ENCODE measurements around the gene ZNF211.

- TF ChIP-seq, protein P1, sequence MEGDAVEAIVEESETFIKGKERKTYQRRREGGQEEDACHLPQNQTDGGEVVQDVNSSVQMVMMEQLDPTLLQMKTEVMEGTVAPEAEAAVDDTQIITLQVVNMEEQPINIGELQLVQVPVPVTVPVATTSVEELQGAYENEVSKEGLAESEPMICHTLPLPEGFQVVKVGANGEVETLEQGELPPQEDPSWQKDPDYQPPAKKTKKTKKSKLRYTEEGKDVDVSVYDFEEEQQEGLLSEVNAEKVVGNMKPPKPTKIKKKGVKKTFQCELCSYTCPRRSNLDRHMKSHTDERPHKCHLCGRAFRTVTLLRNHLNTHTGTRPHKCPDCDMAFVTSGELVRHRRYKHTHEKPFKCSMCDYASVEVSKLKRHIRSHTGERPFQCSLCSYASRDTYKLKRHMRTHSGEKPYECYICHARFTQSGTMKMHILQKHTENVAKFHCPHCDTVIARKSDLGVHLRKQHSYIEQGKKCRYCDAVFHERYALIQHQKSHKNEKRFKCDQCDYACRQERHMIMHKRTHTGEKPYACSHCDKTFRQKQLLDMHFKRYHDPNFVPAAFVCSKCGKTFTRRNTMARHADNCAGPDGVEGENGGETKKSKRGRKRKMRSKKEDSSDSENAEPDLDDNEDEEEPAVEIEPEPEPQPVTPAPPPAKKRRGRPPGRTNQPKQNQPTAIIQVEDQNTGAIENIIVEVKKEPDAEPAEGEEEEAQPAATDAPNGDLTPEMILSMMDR (IDR thresholded peaks at IDR 0.05; ENCODE audit: low read depth, low read length), result no peak
- TF ChIP-seq EZH2phosphoT487 (IDR thresholded peaks at IDR 0.05; ENCODE audit: low read depth), result no peak
These were observed 10.8 kb downstream of the ZNF211 start for GRCh38 chr19:57643734-57644133.
